Stimulated activated CD4-positive, alpha-beta T cell treated with anti-CD3 and anti-CD28 coated beads, Interleukin-2, amount 100 ng/mL, for 24 hours (primary cell): Measurements from ENCODE around the gene CBY3.
A peak's percentile ranks its signal among the peaks of the same experiment; 100 is the strongest.
"Not testable (repeated sequence)": the region's sequence is repeated elsewhere in the genome, so short reads cannot be mapped to it uniquely, and the experiment has no call there.

Experiments used
- DNase-seq, 2 donors: peaks; one replicate each; pipeline ENCODE4 v3.0.0-alpha.2; 2020

Gene CBY3

DNA sequence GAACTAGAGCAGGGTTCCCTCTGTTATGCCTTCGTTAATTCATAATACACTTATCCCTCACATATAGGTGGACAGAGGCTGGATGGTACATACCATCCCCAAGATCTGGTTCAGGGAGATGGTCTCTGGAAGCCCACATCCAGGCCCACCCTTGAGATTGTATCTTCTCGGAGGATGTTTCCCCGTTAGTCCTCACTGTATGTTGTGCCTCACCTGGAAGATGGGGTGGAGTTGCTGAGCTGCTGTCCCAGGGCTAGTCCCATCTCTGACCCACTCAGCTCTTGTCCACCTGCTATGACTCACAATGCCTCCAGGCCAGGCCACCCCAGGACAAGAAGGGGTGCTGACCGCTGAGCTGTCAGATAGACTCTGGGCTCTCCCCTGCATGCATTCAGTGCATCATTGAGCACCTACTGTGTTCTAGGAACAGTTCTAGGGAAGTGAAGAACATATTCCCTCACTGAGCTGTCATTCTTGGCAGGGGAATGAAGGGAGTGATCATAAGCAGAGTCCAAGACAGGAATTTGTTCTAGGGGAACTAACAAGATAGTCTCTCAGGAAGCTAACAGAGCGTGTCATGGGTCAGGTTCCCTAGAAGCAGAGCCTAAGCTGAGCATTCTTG, at the start of gene CBY3:
Gene CBY3 (minus strand): TSS at position 255 of the 622 bp plus-strand sequence. CDS start 116 bp downstream, at position 139.
- no peak for DNase-seq

GRCh38 chr5:179730356-179730755, 49.5 kb upstream of the CBY3 start:
- DNase-seq, result no peak

DNA sequence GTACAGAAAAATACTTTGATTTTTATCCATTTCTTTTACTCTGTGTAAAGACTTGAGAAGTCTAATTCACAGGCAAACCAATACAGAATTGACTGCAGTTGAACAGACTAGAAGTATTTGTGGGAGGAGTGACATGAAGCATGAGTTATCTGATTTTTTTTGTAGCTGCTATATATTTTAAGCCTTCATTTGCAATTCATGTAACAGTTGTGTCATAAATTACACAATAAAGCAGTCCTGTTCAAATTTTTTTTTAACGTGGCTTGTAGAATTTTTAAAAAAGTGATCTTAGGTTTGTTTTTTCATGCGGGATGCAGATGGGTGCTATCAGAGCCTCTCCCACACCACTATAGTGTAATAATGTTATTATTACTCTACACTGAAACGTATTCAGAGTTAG, 48.9 kb upstream of the CBY3 start:
- DNase-seq, result no peak

GRCh38 chr5:179729303-179729702, 48.5 kb upstream of the CBY3 start:
- no peak for DNase-seq

GRCh38 chr5:179727106-179727505, 46.3 kb upstream of the CBY3 start:
- DNase-seq, result no peak

- no peak for DNase-seq
These were observed 43.3 kb upstream of the CBY3 start for GRCh38 chr5:179724163-179724562.

GRCh38 chr5:179720222-179720621, 39.4 kb upstream of the CBY3 start:
- no peak for DNase-seq

DNA sequence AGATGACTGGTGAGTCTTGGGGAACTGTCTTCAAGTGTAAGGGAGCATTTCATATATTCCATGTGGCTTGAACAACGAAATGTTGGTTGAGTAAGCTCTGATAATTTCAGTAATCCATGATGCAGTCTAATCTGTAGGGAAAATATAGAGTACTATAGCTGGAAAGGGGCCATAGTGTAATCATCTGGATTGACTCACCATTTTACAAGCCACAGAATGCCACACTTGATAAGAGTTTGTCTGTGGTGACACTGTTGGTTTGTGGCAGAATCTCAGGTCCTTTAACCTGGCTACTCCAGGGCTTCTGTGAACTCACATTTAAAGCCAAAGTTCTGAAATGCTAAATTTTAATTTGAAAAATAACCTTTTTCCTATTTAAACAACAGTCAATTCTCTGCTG, 35.5 kb upstream of the CBY3 start:
- no peak for DNase-seq

DNA sequence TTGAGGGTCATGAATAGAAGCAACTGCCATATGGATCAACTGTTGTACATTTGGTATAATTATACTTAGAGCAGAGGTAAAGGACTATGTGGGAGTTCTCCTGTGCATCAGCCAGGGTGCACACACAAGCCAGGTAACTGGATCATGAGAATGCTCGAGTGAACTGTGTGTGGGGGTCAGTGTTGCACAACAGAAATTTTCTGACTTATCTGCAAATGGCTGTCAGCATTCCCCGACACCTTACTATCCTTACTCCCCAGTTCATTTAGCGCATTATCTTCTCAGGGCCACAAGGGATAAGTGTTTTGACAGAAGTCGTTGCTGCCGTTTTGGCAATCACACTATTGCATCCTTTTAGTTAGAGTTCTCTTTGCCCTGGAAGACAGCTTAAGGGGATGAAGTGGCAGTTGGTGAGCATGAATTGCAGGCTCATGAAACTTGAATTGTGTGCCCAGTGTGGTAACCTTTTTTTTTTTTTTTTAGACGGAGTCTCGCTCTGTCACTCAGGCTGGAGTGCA, 19.6 kb upstream of the CBY3 start:
- no peak for DNase-seq

DNA sequence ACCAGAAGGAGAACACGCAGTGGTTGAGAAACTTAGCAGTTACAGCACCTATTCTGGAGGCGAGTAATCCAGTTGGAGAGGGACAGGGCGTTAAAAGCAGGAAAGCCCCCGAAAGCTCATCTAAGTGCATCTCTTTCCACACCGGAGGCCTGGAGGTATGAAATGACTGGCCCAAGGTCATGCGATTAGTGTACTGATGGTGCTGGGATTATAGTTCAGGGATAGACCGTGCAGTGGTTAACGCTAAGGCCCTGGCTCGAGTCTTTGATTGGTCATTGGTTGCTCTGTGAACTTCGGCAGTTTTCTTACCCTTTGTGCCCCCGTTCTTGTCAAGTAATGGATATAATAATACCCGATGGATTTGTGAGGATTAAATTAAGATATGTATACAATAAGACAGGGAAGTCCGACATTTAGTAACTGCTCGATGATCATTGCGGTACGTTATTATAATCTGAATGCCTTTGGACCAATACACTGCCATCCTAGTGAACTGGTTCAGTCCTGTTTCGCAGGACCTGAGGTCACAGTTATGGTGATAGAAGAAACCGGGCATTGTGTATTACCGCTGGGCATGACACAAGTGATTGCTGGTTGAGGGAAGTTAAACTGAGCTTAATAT, 18.9 kb upstream of the CBY3 start:
- DNase-seq, result peak; percentile 43 to 61

GRCh38 chr5:179698935-179699615, 18.2 kb upstream of the CBY3 start, which contains the start of gene CANX:
TSS of gene CANX (plus strand) at chr5:179698967. CDS start at chr5:179705682, 6,715 bp downstream.
- DNase-seq, result no peak

DNA sequence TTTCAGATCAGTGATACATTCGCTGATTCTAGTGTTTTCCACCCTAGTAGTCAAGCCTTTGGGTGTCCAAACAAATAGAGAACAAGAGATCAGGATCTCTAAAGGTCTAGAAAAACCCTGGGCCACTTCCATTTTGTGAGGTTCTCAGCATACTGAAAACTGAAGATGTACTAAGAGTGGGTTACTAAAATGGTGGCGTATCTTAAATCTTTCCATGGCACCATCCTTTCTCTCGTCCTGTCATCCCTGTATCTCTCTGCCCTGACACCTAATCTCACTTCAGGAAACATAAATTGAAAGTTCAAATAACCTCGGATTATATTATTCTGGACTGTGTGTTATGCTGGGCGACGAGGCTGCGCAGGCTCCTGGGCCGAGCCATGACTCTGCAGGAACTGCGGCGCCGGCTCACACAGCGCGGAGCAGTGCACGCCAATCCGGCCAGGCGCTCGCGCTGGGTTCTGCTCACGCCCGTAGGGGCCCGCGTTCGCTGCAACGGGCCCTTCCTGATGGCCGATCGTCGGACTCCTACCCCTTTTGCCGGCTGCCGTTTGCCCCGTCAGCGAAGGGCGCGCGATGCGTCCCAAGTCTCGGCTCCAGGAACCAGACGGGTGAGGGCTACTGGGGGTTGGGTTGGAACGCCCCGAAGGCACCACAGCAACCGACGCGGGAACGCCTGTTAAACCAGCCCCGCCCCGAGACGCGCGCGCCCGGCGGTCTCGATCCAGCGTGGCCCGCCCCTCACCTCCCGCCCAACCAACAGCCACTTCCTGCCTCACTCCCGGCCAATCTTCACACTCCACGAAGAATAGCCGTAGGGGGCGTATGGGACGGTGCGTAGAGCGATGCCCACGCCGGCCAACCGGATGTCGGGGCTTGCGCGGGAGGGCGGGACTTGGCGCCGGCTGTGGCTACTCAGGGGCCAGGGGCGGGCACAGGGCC, 17.4 kb upstream of the CBY3 start:
- DNase-seq, result peak; percentile 98 to 99

DNA sequence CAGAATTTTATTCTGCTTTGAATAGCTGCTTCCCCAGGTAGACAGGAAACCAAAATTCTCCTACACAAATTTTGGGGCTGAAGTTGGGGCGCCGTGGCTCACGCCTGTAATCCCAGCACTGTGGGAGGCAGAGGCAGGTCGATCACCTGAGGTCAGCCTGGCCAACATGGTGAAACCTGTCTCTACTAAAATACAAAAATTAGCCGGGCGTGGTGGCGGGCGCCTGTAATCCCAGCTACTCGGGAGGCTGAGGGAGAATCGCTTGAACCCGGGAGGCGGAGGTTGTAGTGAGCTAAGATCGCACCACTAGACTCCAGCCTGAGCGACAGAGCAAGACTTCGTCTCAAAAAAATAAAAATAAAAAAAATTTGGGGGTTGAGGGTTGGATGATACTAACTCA, 16.7 kb upstream of the CBY3 start:
- DNase-seq, result not testable (repeated sequence)

DNA sequence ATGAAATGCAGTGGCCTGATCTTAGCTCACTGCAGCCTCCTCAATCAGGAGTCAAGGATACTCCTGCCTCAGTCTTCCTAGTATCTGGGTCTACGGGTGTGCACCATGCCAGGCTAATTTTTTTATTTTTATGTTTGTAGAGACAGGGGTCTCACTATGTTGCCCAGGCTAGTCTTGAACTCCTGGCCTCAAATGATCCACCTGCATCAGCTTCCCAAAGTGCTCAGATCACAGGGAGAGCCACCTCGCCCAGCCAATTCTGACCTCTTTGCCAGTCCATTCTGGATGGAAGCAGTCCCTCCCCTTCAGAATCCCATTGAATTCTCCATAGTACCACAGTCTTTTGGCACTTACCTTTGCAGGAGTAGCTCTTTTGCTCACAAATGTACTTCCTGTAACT, 16.3 kb upstream of the CBY3 start:
- DNase-seq, result no peak

GRCh38 chr5:179696603-179697002, 15.8 kb upstream of the CBY3 start:
- DNase-seq, result no peak

DNA sequence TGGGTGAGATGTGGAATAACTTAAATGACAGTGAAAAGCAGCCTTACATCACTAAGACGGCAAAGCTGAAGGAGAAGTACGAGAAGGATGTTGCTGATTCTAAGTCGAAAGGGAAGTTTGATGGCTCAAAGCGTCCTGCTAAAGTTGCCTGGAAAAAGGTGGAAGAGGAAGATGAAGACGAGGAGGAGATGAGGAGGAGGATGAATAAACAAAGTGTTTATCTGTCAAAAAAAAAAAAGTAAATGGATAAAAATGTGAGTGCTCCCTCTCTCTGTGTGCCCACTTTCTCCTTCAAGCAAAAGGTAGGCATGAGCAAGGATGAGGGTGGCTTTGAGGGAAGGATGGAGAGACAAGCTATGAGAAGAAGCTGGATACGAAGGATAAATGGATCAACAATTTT, 13.7 kb upstream of the CBY3 start:
- DNase-seq, result no peak

GRCh38 chr5:179689212-179689611, 8.4 kb upstream of the CBY3 start:
- DNase-seq, result not testable (repeated sequence)

DNA sequence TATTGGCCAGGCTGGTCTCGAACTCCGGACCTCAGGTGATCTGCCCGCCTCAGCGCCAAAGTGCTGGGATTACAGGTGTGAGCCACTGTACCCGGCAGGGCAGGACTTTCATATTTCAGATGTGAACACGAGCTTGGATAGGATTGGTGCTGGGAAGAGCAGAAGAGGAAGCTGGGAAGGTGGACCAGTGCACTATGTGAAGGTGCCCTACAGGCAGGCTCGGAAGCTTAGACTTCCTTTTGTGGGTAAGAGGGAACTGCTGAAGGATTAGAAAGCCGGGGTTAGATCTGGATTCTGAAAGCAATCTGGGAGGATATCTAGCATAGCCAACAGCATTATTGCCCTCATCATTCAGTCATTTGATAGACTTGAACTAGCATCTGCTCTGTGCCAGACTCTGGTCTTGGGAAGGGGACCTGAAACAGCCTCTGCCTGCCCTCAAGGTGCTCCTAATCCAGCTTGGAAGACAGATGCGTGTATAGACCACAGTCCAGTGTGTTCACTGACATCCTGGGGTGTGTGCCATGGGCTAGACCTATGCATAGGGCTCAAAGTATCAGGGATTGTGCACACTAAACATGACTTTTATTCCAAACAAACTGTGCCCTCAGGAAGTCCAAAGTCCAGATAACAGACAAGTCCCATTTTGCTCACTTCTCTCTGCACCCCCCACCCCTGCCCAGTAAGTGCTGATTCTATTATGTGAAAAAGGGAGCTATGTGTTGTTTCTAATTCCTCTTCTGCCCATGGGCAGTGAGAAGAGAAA, 637 bp downstream of the CBY3 start:
- DNase-seq, result no peak

DNA sequence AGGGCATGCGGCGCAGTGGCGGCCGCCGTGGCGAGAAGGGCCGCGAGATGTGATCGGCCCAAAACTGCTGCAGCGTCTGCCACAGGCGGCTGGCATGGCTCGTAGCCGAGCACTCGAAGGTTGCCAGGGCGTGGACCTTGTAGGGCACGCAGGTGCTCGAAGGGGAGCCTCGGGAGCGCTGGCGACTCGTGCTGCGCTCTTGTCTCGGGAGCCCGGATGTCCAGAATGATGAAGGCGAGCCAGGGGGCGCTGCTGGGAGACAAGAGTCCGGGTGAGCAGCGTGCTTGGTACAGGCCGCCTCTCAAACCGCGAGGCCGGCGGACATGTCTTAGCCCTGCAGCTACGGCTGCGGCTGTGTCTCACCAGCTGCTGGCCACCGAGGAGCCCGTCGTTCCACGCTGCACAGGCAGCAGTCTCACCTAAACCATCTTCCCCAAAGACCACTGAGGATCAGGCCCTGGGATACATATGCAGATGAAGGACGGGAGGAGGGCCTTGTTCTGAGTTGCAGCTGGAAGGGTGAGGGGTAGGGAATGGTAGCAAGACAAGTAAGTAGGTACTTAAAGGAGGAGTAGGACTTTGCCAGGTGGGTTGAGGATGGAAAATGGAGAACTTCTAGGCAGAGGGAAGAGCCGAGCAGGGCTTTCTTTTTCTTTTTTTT, 1.7 kb downstream of the CBY3 start:
- peak; percentile 69 to 76 for DNase-seq

GRCh38 chr5:179678223-179679013, 2.4 kb downstream of the CBY3 start:
- peak; percentile 93 to 95 for DNase-seq

- peak; percentile 28 to 36 for DNase-seq
These were observed 12.4 kb downstream of the CBY3 start for GRCh38 chr5:179668391-179668790.
